ENCODE measurements around the gene PSMG3. TPM values are rescaled to one million over a fixed set of nuclear protein-coding genes. Genes with fewer than 3 reads are reported as not detected.

PSMG3 gene
- total and polyA plus RNA-seq, 2 of the 8 experiments (the other 6 are each of a cell fraction or from before 2014, with no cell fraction given) = 30.2 to 62.0 TPM

- TF ChIP-seq RNF2 (IDR thresholded peaks at IDR 0.05; ENCODE audit: borderline replicate concordance, low read depth, low read length, missing control alignments, poor library complexity, severe bottlenecking) (no peak), KDM1A (IDR thresholded peaks at IDR 0.05; ENCODE audit: borderline replicate concordance, low read length) (no peak), CTBP2 (IDR thresholded peaks at IDR 0.05; ENCODE audit: borderline replicate concordance, insufficient read depth, insufficient read length, low read length) (no peak)
Measured at GRCh38 chr7:1608318-1608717, 38.5 kb upstream of the PSMG3 start (continued).
